Suprapubic skin (tissue), 4 donors: ENCODE measurements around the gene LAS1L. TPM values are rescaled to one million over a fixed set of nuclear protein-coding genes. Genes with fewer than 3 reads are reported as not detected.

Experiments
- DNase-seq, 2 donors: peaks; one replicate each; pipeline ENCODE4 v3.0.0-alpha.2; 2019; ENCODE audit warnings: low spot score in 2 of 2
- H3K27ac ChIP-seq: fragments of 200-600 bp; sonication (generic); one replicate; pipeline ENCODE4 v1.5.1; 2019
- H3K27me3 ChIP-seq: fragments of 200-600 bp; sonication (generic); one replicate; pipeline ENCODE4 v1.5.1; 2019
- H3K36me3 ChIP-seq: fragments of 200-600 bp; sonication (generic); one replicate; pipeline ENCODE4 v1.5.1; 2019
- H3K4me1 ChIP-seq: fragments of 200-600 bp; sonication (generic); one replicate; pipeline ENCODE4 v1.5.1; 2019
- H3K4me3 ChIP-seq: fragments of 200-600 bp; sonication (generic); one replicate; pipeline ENCODE4 v1.5.1; 2019; ENCODE audit warnings: mild to moderate bottlenecking
- H3K9me3 ChIP-seq: fragments of 200-600 bp; sonication (generic); one replicate; pipeline ENCODE4 v1.5.1; 2019
- EP300 ChIP-seq: sonication (generic); formaldehyde crosslinking; IDR thresholded peaks from one replicate; pipeline ENCODE4 v1.6.1; 2017; ENCODE audit warnings: antibody characterized with exemption
- POLR2A ChIP-seq, 2 donors: fragments of 450-650 bp; IDR thresholded peaks; one replicate each; pipeline ENCODE4 v1.6.1; 2017; ENCODE audit warnings: antibody characterized with exemption in 2 of 2, mild to moderate bottlenecking in 2 of 2, moderate library complexity in 2 of 2
- POLR2AphosphoS5 ChIP-seq, 3 donors: sonication (generic); formaldehyde crosslinking; IDR thresholded peaks; one replicate each; pipeline ENCODE4 v1.6.1; 2017; ENCODE audit warnings: antibody characterized with exemption in 3 of 3
- WGBS: methylation state at CpG from one replicate; pipeline ENCODE4 v1.1.5; 2018; 5-methylcytosine and 5-hydroxymethylcytosine counted together
- total RNA-seq, 4 donors: library from RNA; depleted of rRNA; stranded (reverse); fragments of >200 nt; gene quantifications; one replicate each; pipeline ENCODE4 v1.1.0, GENCODE V29; 2016
- TF ChIP-seq, protein P1 (sequence below), 2 donors: fragments of 200-600 bp in 1 of 2; fragments of 450-650 bp in 1 of 2; sonication (generic) in 1 of 2; IDR thresholded peaks; one replicate each; pipeline ENCODE4 v1.5.1; 2016 to 2019; ENCODE audit warnings: antibody characterized with exemption in 2 of 2, mild to moderate bottlenecking in 1 of 2, moderate library complexity in 1 of 2

LAS1L gene
- total RNA-seq, 4 donors from 2014 or later = 17.2 to 38.2 (median 31.5) TPM

DNA sequence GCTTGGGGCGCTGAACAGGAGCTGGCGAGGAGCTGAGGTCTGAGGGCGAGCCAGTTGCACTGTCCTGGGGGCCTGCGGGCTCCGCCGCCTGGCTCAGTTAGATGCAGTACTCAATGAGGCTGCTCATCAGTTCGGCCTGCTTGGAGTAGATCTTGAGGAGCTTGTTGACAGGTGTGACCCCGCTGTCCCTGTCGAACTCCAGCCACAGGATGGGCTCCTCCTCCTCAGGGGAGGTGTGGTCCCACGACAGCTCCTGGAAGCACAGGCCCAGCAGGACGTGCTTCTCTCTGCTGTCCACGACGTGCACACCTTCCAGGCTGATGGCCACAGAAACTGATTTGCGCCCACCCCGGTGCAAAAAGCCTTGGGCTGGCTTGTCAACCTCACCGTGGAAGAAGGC, 16.5 kb upstream of the LAS1L start:
- 80% methylated on average over 2 of the region's 16 CpGs for WGBS
- TF ChIP-seq POLR2AphosphoS5 (IDR thresholded peaks at IDR 0.05) (no peak), EP300 (no peak), POLR2A (IDR thresholded peaks at IDR 0.05) (no peak)
- TF ChIP-seq, protein P1, sequence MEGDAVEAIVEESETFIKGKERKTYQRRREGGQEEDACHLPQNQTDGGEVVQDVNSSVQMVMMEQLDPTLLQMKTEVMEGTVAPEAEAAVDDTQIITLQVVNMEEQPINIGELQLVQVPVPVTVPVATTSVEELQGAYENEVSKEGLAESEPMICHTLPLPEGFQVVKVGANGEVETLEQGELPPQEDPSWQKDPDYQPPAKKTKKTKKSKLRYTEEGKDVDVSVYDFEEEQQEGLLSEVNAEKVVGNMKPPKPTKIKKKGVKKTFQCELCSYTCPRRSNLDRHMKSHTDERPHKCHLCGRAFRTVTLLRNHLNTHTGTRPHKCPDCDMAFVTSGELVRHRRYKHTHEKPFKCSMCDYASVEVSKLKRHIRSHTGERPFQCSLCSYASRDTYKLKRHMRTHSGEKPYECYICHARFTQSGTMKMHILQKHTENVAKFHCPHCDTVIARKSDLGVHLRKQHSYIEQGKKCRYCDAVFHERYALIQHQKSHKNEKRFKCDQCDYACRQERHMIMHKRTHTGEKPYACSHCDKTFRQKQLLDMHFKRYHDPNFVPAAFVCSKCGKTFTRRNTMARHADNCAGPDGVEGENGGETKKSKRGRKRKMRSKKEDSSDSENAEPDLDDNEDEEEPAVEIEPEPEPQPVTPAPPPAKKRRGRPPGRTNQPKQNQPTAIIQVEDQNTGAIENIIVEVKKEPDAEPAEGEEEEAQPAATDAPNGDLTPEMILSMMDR (IDR thresholded peaks at IDR 0.05) = no peak
- Histone ChIP-seq H3K27ac (no peak overlapping the region), H3K4me1 (no peaks in the 10 kb centered on the region), H3K4me3 (no peak overlapping the region), H3K9me3 (no peaks in the 10 kb centered on the region), H3K36me3 (no peaks in the 10 kb centered on the region), H3K27me3 (no peaks in the 10 kb centered on the region)
- DNase-seq = no peak

DNA sequence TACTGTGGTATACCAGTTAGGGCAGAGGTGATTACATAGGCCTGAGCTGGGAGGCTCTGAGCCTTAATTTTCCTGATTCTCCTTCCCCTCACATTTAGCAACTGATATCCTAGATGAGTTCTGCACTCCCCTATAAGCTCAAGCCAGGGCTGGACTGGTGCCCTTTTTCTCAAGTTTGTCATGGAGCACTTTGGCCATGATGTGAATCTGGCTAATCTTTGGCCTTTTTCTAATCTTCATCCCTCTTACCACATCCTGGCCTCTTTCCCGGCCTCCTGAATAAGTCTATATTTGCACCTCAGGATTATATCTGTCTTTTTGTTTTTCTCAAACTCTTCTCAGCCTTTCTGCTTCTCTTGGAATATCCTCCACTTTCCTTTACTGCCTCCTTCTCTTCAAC, 10.9 kb upstream of the LAS1L start:
- no peak overlapping the region for H3K27ac ChIP-seq
- DNase-seq = no peak
- 71% methylated on average over 1 of the region's 1 CpG for WGBS
- no peaks in the 10 kb centered on the region for H3K4me1 ChIP-seq
- TF ChIP-seq POLR2AphosphoS5 (IDR thresholded peaks at IDR 0.05) = no peak
- TF ChIP-seq EP300 = no peak
- TF ChIP-seq, protein P1 (IDR thresholded peaks at IDR 0.05) = no peak
- no peak for TF ChIP-seq POLR2A (IDR thresholded peaks at IDR 0.05)
- no peaks in the 10 kb centered on the region for H3K36me3 ChIP-seq
- no peak overlapping the region for H3K4me3 ChIP-seq
- no peaks in the 10 kb centered on the region for H3K9me3 ChIP-seq
- no peaks in the 10 kb centered on the region for H3K27me3 ChIP-seq

DNA sequence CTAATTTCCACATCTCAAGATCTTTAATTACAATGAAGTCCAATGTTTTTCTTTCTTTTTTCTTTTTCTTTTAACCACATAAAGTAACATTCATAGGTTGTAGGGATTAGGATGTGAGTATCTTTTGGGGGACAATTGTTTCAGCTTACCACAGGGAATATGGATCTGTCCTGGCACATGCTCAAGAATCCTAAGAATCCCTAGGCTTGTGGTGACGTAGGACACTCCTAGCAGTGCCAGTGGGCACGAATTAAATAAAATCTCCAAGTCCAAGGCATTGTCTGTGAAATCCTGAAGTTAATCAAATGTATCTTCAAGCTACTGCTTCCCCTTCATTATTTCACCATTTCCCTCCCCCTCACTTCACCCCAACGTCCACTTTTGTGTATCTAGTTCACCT, 2.6 kb upstream of the LAS1L start:
- Histone ChIP-seq H3K27me3 (no peaks in the 10 kb centered on the region), H3K4me1 (peaks cover 15% of the 10 kb centered on the region), H3K36me3 (no peaks in the 10 kb centered on the region), H3K9me3 (no peaks in the 10 kb centered on the region), H3K27ac (no peak overlapping the region), H3K4me3 (no peak overlapping the region)
- TF ChIP-seq POLR2A (IDR thresholded peaks at IDR 0.05) (no peak), POLR2AphosphoS5 (IDR thresholded peaks at IDR 0.05) (no peak), EP300 (no peak)
- TF ChIP-seq, protein P1 (IDR thresholded peaks at IDR 0.05) = no peak
- 39% methylated on average over 3 of the region's 3 CpGs for WGBS
- DNase-seq = no peak

DNA sequence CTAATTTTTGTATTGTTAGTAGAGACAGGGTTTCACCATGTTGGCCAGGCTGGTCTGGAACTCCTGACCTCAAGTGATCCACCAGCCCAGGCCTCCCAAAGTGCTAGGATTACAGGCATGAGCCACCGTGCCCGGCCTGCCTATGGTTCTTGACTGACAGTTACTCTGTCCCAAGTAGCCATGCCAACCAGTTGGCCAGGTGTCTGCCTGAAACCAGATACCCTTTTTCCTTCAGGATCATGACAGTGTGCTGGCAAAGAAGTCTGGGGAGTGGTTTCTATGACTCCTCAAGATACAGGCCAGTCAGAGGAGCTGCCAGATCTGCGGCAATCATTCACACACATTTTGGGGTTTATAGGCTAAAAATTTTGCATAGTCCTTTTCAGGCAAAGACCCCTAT, 1.7 kb upstream of the LAS1L start:
- Histone ChIP-seq H3K4me1 (peaks cover 15% of the 10 kb centered on the region), H3K27me3 (no peaks in the 10 kb centered on the region), H3K4me3 (no peak overlapping the region), H3K36me3 (peaks cover 4% of the 10 kb centered on the region), H3K27ac (no peak overlapping the region), H3K9me3 (no peaks in the 10 kb centered on the region)
- WGBS = 88% methylated on average over 3 of the region's 3 CpGs
- TF ChIP-seq EP300 (no peak), POLR2A (IDR thresholded peaks at IDR 0.05) (no peak), POLR2AphosphoS5 (IDR thresholded peaks at IDR 0.05) (no peak)
- TF ChIP-seq, protein P1 (IDR thresholded peaks at IDR 0.05) = no peak
- DNase-seq = no peak

DNA sequence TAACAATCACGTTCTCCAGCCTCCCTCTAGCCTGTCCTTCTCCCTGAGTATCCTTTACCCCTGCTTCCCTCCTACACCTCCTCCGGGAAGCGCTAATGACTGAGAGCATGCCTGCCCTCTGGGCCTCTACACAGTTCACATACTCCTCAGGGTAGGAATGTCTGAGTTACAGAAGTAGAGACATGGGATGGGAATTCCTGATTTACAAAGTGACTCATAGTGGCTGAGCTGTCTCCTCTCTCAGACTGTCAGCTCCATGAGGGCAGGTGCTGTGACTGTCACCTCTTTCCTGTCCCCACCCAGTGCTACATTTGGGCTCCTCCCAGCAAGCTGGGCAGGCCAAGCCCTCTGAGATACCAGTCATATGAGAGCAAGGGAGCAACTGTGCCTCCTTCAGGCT, 2.6 kb downstream of the LAS1L start:
- TF ChIP-seq POLR2A (IDR thresholded peaks at IDR 0.05) = no peak
- TF ChIP-seq POLR2AphosphoS5 (IDR thresholded peaks at IDR 0.05) = no peak
- no peak for TF ChIP-seq EP300
- TF ChIP-seq, protein P1 (IDR thresholded peaks at IDR 0.05) = no peak
- Histone ChIP-seq H3K4me1 (peaks cover 15% of the 10 kb centered on the region), H3K36me3 (peaks cover 14% of the 10 kb centered on the region), H3K4me3 (no peak overlapping the region), H3K27ac (no peak overlapping the region), H3K9me3 (no peaks in the 10 kb centered on the region), H3K27me3 (no peaks in the 10 kb centered on the region)
- WGBS = 74% methylated on average over 3 of the region's 3 CpGs
- no peak for DNase-seq
